Liver (tissue), 3 donors: ENCODE measurements around the gene KAZN.

ENCODE experiments used
- CTCF ChIP-seq: fragments of 150-350 bp; IDR thresholded peaks from 2 replicates; pipeline ENCODE4 v1.5.1; 2017; ENCODE audit warnings: improper control_type of control experiment, low read depth, low read length; ENCODE audit not compliant: missing input control
- JUND ChIP-seq, 2 donors: IDR thresholded peaks; 2 replicates each; pipeline ENCODE4 v1.6.1; 2016; ENCODE audit warnings: antibody characterized with exemption in 2 of 2
- MAX ChIP-seq: IDR thresholded peaks from 2 replicates; pipeline ENCODE4 v1.6.1; 2016; ENCODE audit warnings: antibody characterized with exemption
- donor health status: healthy.
- donor health status: healthy.

GRCh38 chr1:14623090-14623489, 24.6 kb downstream of the KAZN start:
- TF ChIP-seq JUND (IDR thresholded peaks at IDR 0.05): no peak
- no peak for TF ChIP-seq CTCF
- TF ChIP-seq MAX: no peak
